GM19025 (cell line): ENCODE data around the gene PSMG1.

Source experiments
- ATAC-seq: cut with Tn5 transposase; IDR thresholded peaks from one replicate; pipeline ENCODE4 v1.9.1; 2021; ENCODE audit warnings: mild to moderate bottlenecking, low read depth, moderate library complexity; ENCODE audit not compliant: unreplicated experiment

Gene PSMG1

GRCh38 chr21:39189857-39190604 is 6.8 kb upstream of the PSMG1 start:
- ATAC-seq: no peak

DNA sequence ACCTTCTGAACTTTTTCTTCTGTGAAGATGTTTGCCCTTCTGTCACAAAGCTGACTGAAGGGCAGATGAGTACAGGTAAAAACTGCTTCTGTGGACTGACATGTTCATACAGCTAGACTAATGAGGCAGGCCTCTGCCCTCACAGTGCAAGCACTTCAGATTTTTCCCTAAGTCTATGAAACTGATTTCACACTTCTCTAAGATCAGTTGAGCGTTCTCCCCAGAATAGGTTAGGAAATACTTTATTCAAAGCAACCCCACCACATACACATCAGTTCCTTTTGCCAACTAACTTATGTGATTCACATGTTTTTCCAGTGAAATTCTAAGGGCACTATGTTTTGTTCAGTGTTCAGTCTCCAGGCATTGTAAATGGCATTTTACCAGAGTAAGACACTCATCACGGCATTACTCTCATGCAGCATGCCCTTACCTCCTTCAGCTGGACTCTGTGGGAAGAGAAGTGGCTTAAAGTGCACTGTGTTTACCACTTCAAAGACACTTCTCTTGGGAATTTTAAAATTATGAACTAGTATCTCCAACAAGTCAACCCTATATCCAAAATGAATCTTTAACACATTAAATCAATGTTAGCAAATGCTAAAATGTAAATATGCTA is 5.4 kb upstream of the PSMG1 start:
- ATAC-seq: no peak

- no peak for ATAC-seq
Observed at GRCh38 chr21:39187141-39187540, 3.9 kb upstream of the PSMG1 start.

- ATAC-seq: no peak
Observed at GRCh38 chr21:39186676-39187075, 3.4 kb upstream of the PSMG1 start.

GRCh38 chr21:39185157-39185556 is 1.9 kb upstream of the PSMG1 start:
- no peak for ATAC-seq

DNA sequence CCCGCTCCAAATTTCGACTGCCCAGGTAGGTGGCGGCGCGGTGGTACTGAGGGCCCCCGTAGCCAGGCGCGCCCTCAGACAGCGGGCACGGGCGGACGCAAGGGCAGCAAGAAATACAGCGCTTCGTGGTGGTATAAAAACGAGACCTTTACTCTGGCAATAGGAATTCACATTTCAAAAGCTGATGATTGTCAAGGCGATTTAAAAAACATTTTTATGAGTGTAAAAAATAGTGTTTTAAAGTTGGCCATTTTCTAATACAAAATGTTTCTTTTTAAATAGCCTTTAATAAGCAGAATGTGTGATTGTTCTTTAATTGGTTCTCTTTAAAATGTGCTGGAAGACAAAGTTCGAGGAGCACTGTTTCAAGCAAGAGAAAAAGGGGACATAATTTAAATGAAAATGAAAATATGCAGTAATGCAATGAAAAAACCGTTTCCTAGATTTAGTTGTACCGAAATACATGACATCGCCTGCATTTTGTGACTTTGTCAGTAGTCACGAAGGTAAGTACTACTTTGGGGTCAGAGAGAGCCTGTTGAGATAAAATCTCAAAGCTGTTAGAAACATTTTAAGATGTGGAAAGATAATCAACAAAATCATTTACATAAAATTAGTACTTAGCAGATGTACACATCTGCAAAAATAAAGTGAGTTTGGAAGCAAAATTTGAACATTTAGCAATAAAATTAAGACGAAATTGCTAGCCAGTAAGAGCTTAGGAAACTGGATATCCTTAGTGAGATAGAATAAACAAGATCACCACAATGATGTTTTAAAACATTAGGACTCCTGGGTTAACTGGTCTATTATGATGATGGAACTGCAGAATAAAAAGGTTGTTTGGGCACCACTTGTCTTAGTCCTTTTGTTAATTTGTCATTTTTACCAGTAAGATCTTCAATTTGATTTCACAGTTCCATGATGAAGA is 1.1 kb upstream of the PSMG1 start:
- no peak for ATAC-seq

GRCh38 chr21:39182484-39183271 is 573 bp downstream of the PSMG1 start:
- peak; percentile 26 for ATAC-seq

- no peak for ATAC-seq
Observed at GRCh38 chr21:39182016-39182415, 1.2 kb downstream of the PSMG1 start.

GRCh38 chr21:39181205-39181818 is 1.9 kb downstream of the PSMG1 start:
- ATAC-seq: no peak

GRCh38 chr21:39180429-39181019 is 2.7 kb downstream of the PSMG1 start:
- no peak for ATAC-seq

- ATAC-seq: no peak
Observed at GRCh38 chr21:39178421-39178820, 4.8 kb downstream of the PSMG1 start.

DNA sequence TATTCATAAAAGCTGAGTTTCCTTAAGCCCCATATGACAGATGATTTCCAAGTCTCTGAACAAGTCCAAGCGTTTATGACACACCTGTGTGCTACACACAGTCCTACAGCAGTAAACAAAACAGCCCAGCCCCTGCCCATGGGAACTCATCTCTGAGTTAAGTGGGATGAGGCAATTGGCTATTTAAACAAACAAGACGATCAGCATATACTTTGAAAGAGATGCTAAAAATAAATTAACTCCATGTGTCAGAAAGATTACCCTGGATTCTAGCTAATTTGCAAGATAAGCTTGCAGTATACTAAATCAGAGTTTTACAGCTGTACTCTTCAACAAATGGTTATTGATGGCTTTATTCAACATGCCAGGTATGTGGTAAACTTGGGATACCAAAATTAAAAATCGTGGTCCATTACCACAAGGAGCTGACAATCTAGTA is 7.0 kb downstream of the PSMG1 start:
- ATAC-seq: no peak

DNA sequence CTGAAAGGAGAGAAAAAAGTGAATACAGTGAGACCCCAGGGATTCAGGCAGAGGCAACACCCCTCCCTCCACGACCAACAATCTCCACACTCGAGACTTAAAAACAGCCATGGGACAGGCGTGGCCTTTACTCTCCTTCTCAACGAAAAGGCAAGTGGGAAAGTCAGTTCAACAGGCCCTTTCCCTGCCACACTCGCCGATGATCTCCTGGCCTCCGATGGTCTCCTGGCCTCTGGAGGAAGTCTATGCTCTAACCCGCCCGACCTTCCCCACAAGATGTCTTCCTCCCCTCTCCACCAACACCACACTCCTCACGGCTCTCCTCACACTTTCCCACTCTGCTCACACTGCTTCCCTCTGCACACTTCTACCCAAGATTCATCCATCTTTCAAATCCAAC is 7.6 kb downstream of the PSMG1 start:
- ATAC-seq: no peak

- no peak for ATAC-seq
Observed at GRCh38 chr21:39175154-39175553, 8.1 kb downstream of the PSMG1 start.

- ATAC-seq: no peak
Observed at GRCh38 chr21:39173716-39174680, 9.3 kb downstream of the PSMG1 start.

DNA sequence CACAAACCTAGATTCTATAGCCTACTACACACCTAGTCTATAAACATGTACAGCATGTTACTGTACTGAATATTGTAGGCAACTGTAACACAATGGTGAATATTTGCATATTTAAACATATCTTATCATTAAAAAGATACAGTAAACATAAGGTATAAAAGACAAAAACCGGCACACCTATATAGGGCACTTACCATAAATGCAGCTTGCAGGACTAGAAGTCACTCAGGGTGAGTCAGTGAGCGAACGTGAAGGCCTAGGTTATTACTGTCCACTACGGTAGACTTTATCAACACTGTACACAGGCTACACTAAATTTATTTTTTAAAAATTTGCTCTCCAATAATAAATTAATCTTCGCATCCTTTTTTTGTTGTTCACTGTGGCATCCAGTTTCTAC is 13.3 kb downstream of the PSMG1 start:
- ATAC-seq: no peak

DNA sequence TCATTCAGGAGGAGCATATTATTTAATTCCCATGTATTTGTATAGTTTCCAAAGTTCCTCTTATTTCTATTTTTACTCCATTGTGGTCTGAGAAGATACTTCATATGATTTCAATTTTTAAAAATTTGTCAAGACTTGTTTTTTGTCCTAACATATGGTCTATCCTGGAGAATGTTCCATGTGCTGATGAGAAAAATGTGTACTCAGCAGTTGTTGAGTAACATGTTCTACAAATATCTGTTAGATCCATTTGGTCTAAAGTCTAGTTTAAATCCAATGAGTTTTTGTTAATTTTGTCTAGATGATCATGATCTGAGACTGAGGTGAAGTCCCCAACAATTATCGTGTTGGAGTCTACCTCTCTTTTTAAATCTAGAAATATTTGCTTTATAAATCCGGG is 14.5 kb downstream of the PSMG1 start:
- no peak for ATAC-seq

DNA sequence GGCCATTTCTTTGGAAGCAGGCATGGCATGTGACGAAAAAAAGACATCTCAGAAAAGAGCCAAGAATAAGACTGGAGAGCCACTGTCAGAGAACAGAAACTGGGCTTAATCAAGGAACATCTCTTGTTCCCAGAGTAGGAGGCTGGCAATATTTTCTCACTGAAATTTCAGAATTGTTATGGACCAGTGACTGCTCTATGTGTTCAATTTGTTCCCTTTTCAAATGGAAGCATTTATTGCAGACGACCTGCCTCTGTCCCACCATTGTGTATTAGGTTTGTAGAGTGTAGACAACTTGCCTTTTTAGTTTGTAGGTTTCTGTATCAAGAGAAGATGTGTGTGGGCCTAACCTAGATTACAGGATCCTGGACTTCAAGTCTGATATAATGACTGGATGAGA is 18.7 kb downstream of the PSMG1 start:
- no peak for ATAC-seq
